Measurements from ENCODE around the gene KRCC1.
"Not testable (repeated sequence)": the region's sequence is repeated elsewhere in the genome, so short reads cannot be mapped to it uniquely, and the experiment has no call there.

KRCC1 gene

DNA sequence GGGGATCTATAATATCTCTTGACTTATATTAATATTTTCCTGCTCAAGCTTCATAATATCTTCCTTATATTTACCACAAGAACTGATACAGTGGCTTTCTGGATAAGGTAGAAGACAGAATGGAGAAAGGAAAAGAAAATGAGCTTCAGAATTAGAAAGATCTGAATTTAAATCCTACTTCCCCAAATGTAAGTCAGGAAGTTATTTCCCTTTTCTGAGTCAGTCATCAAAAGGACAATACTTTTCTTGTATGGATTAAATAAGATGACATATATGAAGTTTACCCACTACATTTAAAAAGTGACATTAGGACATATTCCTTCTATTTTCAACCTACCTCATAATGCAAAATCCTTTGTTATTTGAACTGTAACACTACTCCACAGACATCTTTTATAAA lies 19.0 kb downstream of the KRCC1 start:
- peak; percentile 29 to 43 for DNase-seq

DNA sequence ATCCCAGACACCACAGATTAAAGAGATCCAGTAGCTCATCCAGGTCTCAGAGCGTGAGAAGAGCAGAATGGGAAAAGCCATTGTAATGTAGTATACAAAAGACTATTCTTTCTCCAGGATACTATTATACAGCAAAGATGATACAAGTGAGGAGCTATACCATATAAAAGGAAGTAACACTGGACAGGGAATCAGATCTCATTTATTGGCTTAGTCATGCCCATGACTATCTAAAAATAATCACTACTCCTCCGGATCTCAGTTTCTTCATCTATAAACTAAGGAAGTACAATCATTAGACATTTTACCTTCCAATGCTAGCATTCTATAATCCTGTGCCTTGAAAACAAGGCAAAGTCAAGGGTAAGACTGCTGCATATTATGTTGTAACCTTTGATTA lies 19.4 kb downstream of the KRCC1 start:
- no peak for DNase-seq

DNA sequence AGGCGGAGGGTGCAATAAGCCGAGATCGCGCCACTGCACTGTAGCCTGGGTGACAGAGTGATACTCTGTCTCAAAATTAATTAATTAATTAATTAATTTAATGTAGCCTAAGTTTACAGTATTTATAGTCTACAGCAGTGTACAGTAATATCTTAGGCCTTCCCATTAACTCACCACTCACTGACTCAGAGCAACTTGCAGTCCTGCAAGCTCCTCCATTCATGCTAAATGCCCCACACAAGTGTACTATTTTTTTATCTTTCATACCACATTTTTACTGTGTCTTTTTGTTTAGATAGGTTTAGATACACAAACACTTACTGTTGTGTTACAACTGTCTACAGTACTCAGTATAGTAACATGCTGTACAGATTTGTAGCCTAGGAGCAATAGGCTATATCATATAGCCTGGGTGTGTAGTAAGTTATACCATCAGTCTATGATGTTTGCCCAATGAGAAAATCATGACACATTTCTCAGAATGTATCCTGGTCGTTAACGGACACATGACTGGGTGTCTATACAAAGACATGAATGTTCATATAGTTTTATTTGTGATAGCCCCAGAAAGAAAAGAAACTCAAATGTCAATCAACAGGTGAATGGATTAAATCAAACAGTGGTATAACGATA lies 23.4 kb downstream of the KRCC1 start:
- no peak for DNase-seq

DNA sequence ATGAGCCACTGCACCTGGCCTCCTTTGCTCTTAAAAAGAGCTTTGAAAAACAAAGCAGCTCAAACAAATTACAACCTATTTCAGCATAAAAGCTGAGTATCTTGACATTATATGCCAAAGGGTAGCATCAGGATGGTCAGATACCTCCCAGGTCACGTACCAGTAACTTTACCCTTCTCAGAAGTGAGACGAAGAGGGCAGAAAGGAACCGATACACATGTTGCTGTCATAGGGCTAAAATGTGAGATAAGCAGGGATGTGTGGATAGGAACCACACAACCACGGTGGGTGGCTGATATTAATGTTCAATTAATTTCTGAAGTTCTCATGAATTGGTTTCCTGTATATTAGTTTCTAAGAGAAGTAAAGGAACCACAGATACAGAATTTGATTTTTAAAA lies 26.7 kb downstream of the KRCC1 start:
- no peak for DNase-seq

DNA sequence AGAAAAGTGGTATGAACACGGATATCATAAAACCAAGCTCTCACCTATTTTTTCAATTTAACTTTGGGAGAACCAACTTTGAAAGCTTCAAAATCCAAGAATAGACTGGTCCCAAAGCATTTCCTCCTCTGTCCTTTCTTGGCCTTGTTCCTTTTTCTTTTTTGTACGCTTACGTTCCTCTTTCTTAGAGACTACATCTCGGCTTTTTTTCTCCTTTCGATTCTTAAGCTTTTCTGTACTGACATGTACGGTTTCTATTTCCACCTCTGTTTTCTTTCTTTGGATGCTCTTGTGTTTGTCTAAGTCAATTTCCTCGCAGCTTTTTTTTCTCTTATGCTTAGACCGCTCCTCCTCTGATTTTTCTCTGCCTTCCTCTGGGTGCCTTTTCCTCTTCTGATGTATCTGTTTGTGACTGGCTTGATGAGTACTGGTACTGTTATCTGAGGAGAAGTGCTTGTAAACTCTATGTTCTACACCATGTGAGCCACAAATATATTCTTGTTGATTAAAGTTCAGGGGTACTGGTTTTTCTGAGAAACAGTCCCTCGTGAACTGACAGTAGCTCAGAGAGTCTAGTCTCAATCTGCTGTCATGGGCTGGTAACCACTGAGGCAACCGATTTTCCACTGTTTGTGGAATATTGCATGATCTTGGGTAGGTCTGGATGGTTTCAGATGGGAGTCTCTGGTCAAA lies 27.7 kb downstream of the KRCC1 start:
- peak; percentile 26 to 37 for DNase-seq

DNA sequence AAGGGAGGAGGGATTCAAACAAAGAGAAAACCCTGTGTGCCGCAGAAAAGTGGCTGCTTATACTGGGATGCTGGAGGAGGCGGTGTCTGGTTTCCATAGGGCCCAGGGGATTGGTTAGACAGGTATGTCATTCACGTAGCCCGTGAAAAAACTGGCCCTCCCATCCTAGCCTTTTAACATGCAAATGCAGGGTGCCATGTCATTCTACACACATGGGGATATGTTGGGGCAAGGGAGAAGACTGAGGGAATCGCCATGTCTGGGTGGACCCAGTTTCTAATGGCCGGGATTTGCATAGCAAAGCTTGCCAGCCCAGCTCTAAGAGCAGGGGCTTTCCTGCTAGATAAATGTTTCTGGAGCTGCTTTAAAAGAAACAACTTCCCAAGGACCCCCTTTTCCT lies 31.1 kb downstream of the KRCC1 start:
- no peak for DNase-seq

DNA sequence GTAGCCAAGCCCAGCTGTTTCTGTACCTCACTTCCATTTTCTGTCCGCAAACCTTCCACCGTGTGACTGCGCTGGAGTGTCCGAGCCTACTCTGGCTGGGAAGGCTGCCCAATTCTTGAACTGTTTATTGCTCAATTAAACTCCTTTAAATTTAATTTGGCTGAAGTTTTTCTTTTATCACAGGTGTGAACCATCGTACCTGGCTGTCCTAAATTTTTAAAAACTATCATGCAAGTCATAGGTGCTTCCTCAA lies 33.0 kb downstream of the KRCC1 start:
- DNase-seq, result no peak

DNA sequence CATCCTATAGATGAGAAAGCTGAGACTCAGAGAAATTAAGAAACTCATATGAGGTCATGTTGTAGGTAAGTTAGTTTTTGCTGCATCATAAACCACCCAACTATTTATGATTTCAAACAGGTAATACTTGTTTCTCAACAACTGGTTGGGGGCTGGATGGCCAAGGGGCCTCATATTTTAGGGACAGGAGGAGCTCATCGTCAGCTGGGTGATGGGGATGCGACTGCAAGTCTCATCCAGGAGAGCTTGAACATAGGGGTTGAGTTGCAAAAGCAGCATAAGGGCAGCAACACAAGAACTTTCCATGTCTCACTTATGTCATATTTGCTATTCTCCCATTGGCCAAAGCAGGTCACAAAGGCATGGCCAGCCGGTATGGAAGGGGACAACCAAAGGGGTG lies 35.6 kb downstream of the KRCC1 start:
- no peak for DNase-seq

DNA sequence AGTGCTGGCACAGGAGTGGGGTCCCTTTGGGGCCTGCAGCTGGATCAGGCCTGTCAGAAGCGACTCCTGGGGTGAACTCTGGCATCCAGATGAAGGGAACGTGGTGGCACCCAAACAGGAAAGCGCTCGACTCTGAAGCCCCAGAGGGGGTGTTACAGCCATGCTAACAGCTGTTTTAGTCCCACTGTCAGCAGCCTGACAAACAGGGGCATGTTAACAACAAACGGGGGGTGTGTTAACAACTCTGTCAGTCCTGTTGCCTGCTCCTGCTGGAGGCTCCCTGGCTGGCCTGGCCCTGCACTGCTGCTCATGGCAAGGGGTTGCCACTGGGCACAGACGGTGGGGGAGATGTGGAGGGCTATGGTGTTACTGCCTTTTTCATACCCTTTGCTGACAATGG lies 36.7 kb downstream of the KRCC1 start:
- DNase-seq, result no peak

DNA sequence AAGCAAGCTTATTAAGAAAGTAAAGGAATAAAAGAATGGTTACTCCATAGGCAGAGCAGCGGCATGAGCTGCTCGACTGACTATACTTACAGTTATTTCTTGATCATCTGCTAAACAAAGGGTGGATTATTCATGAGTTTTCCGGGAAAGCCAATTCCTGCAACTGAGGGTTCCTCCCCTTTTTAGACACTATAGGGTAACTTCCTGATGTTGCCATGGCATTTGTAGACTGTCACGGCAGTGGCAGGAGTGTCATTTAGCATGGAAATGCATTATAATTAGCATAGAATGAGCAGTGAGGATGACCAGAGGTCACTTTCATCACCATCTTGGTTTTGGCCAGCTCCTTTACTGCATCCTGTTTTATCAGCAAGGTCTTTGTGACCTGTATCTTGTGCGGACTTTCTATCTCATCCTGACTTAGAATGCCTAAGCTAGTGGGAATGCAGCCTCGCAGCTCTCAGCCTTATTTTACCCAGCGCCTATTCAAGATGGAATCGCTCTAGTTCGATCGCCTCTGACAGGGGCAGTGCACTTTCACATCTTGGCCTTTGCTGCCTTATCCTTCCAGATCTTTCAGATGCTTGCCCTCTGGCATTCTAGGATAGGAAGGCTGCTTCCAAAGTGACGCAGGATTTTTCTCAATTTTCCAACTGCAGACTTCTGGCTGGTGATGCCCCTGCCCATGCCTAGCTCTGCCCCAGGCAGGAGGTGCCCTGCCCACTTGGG lies 37.3 kb downstream of the KRCC1 start:
- not testable (repeated sequence) for DNase-seq

DNA sequence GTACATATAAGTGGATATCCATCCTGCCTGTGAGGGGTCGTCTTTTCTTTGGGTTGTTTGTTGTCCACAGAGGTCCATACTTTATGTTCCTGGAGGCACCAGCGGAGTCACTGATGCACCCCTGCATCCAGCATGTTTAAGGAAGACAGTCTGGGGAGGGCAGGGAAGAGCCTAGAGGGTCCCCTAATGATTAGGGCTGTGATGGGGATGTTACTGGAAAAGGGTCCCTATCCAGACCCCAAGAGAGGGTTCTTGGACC lies 37.9 kb downstream of the KRCC1 start:
- not testable (repeated sequence) for DNase-seq

DNA sequence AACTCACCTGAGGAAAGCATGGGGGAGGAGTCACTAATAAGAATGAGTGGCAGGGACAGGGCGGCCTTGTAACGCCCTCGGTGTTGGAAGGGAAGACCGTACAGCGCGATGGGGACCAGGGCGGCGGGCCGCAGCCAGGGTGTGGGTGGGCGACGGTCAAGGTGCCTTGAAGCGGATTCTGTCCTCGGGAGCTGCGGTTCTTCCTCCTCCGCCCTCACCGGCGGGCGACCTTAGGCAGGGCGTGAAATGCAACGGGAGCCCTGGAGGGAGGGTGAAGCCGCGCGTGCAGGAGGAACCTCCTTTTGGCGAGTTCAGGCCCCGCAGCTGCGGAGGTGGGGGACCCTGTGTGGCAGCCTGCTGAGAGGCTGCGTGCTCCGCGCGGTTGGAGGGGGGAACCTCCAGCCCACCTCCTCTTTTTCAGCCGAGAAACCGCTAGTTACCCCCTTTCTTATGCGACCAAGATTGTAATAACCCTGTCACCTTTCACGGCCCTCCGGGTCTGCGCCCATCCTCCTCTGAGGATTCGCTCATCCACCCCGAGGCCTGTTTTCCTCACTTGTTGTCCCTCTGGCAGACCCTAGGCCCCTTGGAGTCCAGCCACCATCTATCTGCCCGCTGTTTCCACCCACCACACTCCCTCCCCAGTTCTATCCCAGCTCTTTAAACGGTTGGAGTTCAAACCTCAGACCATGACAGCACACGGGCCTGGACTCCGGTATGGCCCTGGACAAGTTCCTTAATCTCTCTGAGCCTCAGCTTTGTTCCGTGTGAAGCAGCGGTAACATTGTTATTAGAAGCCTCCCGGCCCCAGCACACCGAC lies 38.4 kb downstream of the KRCC1 start:
- DNase-seq, result peak; percentile 54 to 58

DNA sequence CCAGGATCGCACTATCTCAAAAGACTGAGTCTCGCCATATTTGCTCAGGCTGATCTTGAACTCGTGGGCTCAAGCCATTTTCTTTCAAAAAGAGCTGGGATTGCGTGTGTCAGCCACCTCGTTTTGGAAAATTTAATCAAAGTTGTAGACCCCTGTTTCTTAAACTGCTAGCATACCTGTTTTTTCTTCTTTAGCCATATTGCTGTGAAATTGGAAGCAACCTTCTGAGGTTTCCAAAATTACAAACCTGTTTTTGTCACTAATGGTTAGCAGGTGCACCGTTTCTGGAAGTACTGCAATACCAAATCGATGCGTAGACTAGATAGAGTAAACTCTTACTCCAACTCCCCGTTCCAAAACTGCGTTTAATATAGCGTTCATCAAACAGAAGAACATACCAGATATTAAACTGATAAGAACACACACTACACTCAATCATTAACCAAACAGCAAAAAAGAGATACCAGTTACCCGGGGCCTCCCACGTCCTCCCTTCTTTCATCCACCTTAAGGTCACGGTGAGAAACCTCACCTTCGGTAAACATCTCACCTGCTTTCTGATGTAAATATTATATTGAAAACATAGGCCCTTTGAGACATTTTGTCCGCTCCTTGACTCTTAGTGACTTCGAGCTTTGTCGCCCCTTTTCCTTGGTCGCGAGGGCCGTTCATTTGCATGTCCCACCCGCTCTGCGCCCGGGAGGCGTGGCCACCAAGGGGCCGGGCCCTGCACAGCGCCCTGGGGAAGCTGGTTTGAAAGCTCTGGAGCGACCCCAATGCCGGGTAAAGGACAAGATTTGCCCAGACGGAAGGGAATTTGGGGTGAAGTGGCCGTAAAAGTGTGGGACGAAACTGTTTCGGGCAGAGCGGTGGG lies 39.3 kb downstream of the KRCC1 start, which contains the start of gene RNU2-63P:
TSS of gene RNU2-63P (minus strand) at position 462 of the 874 bp plus-strand sequence.
- peak; percentile 81 to 84 for DNase-seq

DNA sequence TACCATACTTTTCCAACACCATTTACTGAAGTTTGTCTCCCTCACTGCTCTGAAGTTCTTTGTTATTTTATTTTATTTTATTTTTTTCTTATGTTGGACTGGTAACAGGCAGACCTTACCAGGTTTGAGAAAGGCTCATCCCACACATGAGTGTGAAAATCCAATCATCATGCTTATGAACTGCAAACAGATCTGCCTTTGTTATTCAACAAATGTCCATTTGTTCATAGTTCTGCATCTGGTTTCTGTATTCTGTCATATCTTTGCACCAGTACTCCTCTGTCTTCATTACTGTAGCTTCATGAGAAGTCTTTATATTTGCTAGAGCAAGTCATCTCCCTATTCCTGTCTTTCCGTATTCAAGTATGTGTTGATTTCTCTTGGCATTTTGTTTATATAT lies 44.6 kb downstream of the KRCC1 start:
- DNase-seq, result no peak

DNA sequence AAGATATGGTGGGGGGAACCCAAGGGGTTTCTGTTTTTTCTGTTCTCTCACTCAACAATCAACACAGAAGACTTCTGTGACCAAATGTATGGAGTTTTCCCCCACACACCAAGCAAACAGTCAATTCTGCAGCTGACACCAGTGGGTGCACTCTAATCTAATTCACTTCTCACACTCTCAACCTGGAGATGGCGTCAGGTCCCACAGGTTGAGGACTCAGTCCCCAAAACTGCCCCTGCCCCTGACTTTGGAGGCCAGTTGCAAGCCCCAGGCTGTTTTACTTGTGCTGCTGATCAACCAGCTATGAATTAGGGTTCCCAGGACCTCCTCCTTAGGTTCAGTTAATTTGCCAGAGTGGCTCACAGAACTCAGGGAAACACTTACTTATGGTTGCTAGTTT lies 45.4 kb downstream of the KRCC1 start:
- DNase-seq, result no peak

DNA sequence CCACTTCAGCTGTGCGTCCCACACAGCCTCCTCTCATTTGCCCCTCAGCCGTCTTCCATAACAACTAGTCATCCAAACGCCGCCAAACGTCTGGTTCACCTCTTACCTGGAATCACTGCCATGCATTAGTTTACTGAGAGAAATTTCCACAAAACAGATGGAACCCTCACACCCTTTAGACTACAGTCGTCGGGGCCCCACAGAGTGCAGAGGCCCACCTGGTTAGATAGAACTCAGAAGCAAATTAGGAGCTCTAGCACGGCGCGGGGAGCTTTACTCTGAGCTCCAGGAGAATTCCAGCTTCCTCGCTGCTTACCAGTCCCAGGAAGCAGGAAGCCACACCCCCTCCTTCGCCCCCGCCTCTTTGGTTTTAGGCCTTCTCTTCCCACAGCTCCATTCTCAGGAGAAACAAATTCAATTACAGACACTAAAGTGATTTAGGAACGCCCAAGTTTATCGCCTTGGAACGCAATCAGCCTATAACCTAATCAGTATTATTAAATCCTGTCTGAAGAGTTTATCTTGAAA lies 48.6 kb downstream of the KRCC1 start:
- no peak for DNase-seq

DNA sequence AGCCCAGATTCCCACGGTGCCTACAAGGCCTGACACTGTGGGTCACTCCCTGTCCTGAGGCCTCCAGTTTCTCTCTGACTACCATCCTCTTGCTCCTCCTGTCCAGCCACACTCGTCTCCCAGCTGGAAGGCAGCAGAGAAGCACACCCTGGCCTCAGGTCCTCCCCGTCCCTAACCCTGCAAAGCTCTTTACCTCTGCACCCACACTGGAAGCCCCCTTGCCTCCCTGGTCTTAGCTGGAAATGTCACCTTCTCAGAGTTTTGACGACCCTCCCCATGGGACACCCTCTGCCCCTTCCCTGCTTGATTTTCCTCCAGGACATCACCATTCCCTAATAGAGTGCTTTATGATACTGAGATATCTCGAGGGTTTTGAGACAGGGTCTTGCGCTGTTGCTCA lies 49.8 kb downstream of the KRCC1 start:
- no peak for DNase-seq

DNA sequence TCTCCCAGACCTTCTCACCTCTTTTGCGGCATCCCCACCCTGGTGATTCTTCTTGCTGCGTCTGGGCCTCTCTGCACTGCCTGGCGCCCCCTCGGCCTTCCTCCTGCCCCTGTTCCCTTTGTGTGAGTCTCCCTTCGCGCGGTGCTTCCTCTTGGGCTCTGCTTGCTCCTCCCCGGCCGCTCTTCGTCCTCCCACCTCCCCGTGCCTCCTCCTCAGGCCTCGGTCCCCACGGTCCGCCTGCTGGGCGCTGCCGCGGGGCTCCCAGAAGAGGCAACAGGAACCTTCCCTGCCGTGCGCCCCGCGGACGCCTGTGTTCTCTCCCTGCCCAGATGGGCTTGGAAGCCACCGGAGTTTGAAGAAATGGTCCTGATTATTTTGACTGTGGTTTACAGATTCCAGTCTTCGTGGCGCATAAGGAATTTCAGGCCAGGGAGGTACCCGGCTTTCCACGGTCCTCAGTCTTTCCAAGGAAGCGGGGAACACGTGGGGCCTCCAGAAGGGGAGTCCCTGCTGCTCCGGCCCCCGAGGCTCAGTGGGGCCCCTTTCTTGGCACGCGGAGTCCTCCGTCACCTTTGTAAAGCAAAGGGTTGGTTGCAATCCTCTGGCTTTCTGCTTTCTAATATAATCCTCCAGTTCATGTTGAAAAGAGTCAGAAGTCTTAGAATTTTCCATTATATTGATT lies 52.4 kb downstream of the KRCC1 start:
- no peak for DNase-seq

DNA sequence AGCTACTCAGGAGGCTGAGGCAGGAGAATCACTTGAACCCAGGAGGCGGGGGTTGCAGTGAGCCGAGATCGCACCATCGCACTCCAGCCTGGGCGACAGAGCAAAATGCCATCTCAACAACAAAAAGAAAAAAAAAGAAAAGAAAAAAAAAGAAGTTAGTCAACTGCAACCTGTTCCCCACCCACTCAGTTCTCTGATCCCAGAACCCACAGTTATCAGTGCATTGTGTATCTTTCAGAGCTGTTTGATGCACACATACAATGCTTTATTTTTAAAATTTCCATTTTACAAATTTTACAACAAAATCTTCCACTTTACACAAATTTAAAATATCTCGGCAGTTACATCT lies 53.2 kb downstream of the KRCC1 start:
- no peak for DNase-seq

DNA sequence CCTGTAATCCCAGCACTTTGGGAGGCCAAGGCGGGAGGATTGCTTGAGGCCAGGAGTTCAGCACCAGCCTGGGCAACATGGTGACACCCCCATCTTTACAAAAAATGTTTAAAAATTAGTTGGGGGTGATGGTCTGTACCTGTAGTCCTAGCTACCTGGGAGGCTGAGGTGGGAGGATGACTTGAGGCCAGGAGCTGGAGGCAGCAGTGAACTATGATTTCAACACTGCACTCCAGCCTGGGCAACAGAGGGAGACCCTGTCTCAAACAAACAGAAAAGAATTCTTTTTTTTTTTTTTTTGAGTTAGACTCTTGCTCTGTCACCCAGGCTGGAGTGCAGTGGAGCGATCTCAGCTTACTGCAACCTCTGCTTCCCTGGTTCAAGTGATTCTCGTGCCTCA lies 55.1 kb downstream of the KRCC1 start:
- DNase-seq, result not testable (repeated sequence)

DNA sequence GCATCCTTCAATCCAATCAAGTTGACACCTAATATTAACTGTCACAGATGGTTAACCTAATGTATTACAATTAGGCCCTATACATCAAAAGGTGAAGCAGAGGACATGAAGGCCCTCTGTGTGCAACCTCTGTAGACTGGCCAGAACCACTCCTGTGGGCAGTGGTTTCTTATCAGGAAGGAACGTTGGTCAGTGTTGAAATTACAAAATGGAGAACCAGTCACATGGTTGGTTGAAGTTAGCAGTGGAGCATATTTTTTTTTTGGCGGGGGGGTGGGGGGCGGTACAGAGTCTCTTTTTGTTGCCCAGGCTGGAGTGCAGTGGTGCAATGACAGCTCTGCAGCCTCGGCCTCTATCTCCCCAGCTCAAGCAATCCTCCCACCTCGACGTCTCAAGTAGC lies 59.0 kb downstream of the KRCC1 start:
- DNase-seq, result no peak

DNA sequence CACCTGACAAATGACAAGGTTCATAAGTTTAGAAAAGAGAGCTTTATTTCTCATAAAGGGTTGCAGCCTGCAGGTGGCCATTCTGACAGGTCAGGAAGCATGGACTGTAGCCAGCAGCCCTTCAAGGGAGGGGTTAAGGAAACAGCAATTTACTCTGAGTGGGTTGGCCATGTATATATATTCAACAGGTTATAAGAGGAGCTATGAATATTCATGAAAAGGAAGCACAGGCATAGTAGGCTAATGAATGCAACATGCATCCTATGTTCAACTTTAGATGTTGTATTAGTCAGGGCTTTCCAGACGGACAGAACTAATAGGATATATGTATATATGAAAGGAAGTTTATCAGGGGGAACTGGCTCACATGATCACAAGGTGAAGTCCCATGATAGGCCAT lies 59.8 kb downstream of the KRCC1 start:
- DNase-seq, result no peak

Measured in AML-193 (cell line).